Posterior vena cava (tissue), 2 donors: Measurements from ENCODE around the gene NCAPD2. TPM values are rescaled to one million over a fixed set of nuclear protein-coding genes. Genes with fewer than 3 reads are reported as not detected.
A peak's percentile ranks its signal among the peaks of the same experiment; 100 is the strongest.

Source experiments
- DNase-seq: peaks from one replicate; pipeline ENCODE4 v3.0.0-alpha.2; 2020; ENCODE audit warnings: low spot score
- intact Hi-C, 2 donors: fragments of 100-400 bp; cut with DNase I; formaldehyde crosslinking; loops; one replicate each; pipeline versions ENCODE4 v1.14.1 to v1.14.2; 2022 to 2023
- total RNA-seq, 2 donors: library from RNA; stranded (reverse); fragmentation: NEBNext Ultra II Directional; extraction: Animal tissue kit (Norgen Biotek cat#: 25700); gene quantifications; one replicate each; pipeline ENCODE4 v1.2.1, GENCODE V29; 2021
- donor health status: DM: yes; HTN: yes; CAD: no.
- donor health status: DM: yes; HTN: yes; CAD: no.

NCAPD2 gene
- total RNA-seq, 2 donors from 2014 or later = 14.4 to 16.3 TPM

GRCh38 chr12:6575648-6576047 is 81.7 kb downstream of the NCAPD2 start:
- intact Hi-C loops = no loop called here
- peak; percentile 5 for DNase-seq

Other genes starting within 250 kb of the NCAPD2 start
- under 1 TPM in 1 of 2 donors, not detected in 1; 0.51 TPM for gene PLEKHG6, start 183.4 kb upstream of the NCAPD2 start, total RNA-seq
- gene TNFRSF1A, start 152.0 kb upstream of the NCAPD2 start, total RNA-seq = 100 to 1,000 TPM; 190 to 194 TPM
- gene SCNN1A, start 118.5 kb upstream of the NCAPD2 start, total RNA-seq = 1 to 10 TPM; 1.9 to 3.3 TPM
- 10 to 100 TPM; 86.4 to 92.5 TPM for gene LTBR, start 109.9 kb upstream of the NCAPD2 start, total RNA-seq
- under 1 TPM; 0.42 to 0.43 TPM for gene CD27, start 49.1 kb upstream of the NCAPD2 start, total RNA-seq
- gene TAPBPL, start 42.1 kb upstream of the NCAPD2 start, total RNA-seq = 10 to 100 TPM; 15.3 to 20.6 TPM
- gene VAMP1, start 23.4 kb upstream of the NCAPD2 start, total RNA-seq = 10 to 100 TPM in 1 of 2 donors, 1 to 10 TPM in 1; 6.2 to 11.1 TPM
- 100 to 1,000 TPM in 1 of 2 donors, 10 to 100 TPM in 1; 90.1 to 102 TPM for gene MRPL51, start 840 bp upstream of the NCAPD2 start, total RNA-seq
- gene GAPDH, start 40.4 kb downstream of the NCAPD2 start, total RNA-seq = 1,000 to 10,000 TPM; 2,037 to 2,666 TPM
- gene IFFO1, start 61.9 kb downstream of the NCAPD2 start, total RNA-seq = 10 to 100 TPM; 26.4 to 33.0 TPM
- 10 to 100 TPM; 18.6 to 27.1 TPM for gene NOP2, start 74.2 kb downstream of the NCAPD2 start, total RNA-seq
- gene CHD4, start 113.3 kb downstream of the NCAPD2 start, total RNA-seq = 100 to 1,000 TPM; 160 to 169 TPM
- gene LPAR5, start 141.9 kb downstream of the NCAPD2 start, total RNA-seq = 1 to 10 TPM; 2.3 to 3.3 TPM
- 1 to 10 TPM; 1.3 to 2.2 TPM for gene ACRBP, start 153.3 kb downstream of the NCAPD2 start, total RNA-seq
- 10 to 100 TPM; 23.0 to 25.9 TPM for gene ING4, start 169.0 kb downstream of the NCAPD2 start, total RNA-seq
- gene ZNF384, start 195.3 kb downstream of the NCAPD2 start, total RNA-seq = 10 to 100 TPM; 35.6 to 40.1 TPM
- gene PIANP, start 206.7 kb downstream of the NCAPD2 start, total RNA-seq = under 1 TPM in 1 of 2 donors, not detected in 1; 0.69 TPM
- 10 to 100 TPM; 46.0 to 54.5 TPM for gene COPS7A, start 229.9 kb downstream of the NCAPD2 start, total RNA-seq